HUDEP-2 (cell line): ENCODE data around the gene GRIK2.

ENCODE experiments used
- DNase-seq, 76 experiments: peaks; one replicate each; lab custom pipeline; 2025; ENCODE audit not compliant: unreplicated experiment in 76 of 76; lab: John Stamatoyannopoulos, UW

The GRIK2 gene

DNA sequence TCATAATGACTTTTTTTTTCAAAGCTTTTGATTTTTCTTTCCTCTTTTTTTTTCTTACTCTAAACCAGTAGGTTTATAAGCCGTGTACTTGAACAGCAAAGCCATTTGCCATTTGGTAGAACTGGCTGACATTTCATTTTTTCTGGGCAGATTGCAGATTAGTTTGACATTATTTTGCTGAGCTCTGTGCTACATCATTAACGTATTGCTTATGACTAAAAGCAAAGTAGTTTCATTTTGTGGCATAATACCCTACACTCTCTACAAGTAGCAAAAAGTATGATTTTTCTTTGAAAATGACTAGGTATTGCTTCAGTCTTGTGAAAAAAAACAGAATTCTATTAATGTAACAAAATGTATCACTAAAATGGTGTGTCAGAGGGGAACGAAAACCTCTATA, 141.3 kb downstream of the GRIK2 start:
- DNase-seq: no peak

GRCh38 chr6:101537753-101538316, 144.3 kb downstream of the GRIK2 start:
- DNase-seq: no peak

DNA sequence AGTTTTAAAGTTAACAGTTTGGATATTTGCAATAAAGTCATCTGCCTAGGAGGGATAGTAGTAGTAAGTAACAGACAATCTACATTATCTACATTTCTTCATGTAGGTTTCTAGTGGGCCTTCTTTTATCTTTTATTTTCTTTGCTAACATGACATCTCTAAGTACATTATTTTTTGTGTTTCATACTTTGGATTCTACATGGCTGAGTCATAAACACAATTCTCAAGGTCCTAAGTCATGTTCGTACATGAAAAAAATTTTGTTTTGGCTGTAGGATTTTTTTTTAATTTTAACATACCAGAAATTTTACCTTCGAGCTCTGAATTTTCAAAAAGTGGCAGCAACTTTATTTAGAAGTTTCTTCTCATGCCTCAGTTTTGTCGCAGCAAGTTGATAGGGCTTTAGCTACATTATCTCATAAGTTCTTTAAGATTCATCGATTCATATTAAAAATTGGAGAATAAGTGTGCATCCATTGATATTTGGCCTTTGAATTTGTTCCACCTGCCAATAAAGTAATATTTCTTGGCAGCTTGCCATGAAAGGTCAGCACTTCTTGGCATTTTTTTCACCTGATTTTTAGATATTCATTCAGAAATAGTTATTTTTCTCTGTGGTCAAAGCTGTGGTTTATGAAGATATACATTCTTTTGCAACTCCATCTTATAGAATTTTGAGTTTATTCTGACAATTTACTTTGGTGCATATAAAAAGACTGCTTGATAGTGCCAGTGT, 146.2 kb downstream of the GRIK2 start:
- no peak for DNase-seq

DNA sequence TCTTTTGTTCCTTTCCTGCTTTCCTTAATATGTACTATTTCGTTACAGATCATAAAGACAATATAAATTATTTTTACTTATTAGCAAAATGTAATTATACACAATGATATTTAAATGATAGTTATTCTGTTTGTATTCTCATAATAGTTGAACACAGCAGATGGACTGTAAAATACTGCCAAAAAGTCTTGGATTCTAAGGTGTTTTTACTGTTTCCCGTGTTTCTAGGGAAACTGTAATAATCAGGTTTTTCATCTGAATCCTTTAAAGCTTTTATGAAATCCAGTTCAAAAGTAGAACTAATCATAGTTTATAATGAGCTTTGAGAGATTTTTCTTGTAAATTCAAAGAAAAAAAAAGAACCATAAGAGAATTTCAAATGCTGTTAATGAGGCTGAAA, 148.4 kb downstream of the GRIK2 start:
- DNase-seq: no peak

DNA sequence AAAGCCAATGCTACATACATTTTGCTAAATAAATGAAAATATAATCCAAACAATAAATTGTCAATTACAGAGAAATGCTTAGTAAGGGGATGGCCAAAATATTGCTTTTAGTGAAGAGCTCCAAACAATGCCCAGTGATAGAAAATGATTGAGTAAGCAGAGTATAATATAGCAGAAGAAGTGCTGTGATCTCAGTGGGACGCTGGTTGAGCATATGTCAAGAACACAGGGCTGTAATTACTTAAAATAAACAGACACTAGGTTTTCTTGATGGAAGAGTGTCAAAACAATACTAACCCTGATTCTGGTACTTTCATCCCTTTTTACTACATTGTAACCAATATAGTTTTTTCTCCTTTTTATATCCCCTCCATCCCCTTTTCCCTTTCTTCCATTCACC, 150.3 kb downstream of the GRIK2 start:
- no peak for DNase-seq

DNA sequence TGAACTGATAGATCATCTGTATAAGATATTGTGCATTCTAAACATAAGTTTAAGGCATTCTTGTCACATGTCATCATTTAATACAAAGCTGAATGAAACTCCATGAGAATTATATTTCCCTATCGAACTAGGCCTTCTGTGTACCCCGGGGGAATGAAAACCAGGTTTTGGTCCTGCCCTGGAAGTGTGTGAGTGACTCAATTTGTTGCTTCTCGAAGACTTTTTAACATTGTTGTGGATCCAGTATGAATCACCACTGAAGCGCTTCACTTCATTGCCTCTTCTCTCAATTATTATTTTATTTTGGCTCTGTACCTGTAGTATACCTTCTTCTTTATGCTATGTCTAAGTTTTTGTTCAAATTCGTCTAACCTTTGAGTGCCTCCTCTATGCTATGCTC, 150.8 kb downstream of the GRIK2 start:
- no peak for DNase-seq

DNA sequence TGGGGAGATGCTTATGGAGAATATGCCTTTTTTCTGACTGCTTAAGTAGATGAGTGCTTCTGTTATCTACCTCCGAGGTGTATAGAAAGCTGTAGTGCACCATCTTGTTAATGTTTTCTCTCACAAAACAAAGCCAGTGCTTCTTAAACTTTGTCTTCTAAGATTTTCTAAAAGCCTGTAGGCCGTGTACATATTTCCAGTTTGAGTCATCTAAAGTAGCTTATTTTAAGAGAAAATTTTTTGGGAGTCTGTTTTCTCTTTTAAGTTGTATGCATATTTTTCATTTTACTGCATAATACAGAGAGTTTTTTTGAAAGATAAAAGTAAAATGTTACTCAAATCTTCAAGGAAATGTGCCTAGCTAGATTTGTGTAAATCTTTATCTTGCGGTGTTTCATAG, 151.7 kb downstream of the GRIK2 start:
- DNase-seq: no peak

GRCh38 chr6:101550451-101550850, 156.9 kb downstream of the GRIK2 start:
- DNase-seq: no peak

DNA sequence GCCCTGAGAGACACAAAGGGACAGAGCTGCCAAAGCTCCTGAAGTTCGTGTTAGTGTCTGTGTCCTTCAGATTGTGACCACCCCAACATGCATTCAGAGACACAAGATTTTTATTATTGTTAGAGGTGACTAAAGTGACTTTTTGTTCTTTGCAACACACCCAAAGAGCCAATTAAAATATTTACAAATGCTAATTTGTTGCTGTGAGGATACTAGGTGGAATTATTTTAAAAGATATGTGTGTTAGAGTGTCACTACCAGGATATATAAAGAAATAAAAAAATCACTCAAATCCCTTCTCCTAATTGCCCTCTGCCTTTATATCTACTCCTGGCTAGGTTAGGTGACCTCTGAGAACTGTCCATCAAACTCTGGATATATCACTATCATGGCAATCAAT, 160.7 kb downstream of the GRIK2 start:
- no peak for DNase-seq

DNA sequence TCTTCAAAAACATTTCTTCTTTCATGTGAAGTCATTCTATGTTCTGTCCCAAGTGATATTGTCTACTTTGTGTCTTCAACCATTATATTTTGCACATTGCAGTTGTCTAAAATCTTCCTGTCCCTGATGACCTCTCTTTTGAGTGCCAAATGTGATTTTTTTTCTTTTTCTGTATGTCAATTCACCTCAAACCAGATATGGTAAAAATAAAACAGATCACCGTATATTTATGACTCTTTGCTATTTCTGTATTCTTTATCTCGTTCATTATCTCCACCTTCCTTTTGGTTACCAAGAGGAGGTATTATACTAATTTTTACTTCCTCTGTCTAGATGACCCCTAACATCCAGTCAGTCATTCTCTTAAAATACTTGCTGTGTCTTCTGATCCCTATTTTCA, 165.2 kb downstream of the GRIK2 start:
- no peak for DNase-seq

- no peak for DNase-seq
Measured at GRCh38 chr6:101572627-101573026, 179.1 kb downstream of the GRIK2 start.

DNA sequence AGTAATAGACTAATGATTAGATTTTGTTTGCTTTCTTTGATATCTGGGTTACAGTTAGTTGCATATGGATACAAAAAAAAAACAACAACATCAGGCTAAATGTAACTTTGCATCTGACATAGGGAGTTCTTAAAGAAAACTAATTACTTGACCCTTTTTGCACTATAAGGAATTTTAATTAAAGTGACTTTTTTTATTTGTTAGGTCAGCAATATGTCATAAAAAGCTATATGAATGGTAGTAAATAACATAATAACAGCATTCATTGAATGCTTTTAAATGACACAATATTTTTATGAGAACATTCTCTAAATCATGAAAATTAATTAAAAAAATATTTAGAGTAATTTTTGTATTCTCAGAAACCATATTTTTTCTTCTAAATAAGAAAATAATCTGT, 183.6 kb downstream of the GRIK2 start:
- DNase-seq: no peak

DNA sequence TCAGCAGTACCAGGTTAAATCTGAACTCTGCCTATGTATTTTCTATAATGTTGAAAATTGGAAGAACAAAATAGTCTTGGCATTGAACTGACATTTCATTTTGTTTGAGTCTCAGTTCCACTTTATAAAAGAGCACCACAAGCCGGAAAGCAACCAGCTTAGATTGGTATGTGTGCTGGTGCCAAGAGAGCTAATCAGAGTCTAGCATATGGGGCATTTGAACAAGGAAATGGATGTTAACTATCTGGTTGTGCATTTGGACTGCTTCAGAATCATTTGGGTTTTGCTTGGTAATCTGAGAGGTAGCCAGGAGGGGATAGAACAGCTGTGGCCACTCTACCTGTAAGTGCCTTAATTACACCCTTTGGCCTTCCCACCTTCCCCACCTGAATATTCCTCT, 184.8 kb downstream of the GRIK2 start:
- DNase-seq: no peak

DNA sequence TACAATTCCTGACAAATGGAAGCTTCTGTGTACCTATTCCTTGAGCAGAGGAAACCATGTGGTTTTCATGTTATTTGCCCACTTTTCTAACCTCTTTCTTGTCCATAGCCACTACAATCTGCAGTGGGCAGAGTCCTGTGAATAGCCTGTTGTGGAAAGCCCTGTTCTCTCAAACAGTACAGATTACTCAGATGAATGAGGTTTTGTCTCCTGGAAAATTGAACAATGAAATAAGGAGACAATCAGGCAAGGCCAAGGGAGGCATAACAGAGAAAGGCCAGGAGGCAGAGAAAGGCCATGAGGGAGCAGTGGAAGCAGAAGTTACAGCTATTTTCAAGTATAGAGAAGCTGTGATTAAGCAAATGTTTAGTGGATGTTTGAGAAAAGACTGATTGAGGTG, 189.3 kb downstream of the GRIK2 start:
- no peak for DNase-seq

- DNase-seq: no peak
Measured at GRCh38 chr6:101585501-101585900, 192.0 kb downstream of the GRIK2 start.

- no peak for DNase-seq
Measured at GRCh38 chr6:101588343-101588742, 194.8 kb downstream of the GRIK2 start.

GRCh38 chr6:101595276-101595675, 201.8 kb downstream of the GRIK2 start:
- no peak for DNase-seq

DNA sequence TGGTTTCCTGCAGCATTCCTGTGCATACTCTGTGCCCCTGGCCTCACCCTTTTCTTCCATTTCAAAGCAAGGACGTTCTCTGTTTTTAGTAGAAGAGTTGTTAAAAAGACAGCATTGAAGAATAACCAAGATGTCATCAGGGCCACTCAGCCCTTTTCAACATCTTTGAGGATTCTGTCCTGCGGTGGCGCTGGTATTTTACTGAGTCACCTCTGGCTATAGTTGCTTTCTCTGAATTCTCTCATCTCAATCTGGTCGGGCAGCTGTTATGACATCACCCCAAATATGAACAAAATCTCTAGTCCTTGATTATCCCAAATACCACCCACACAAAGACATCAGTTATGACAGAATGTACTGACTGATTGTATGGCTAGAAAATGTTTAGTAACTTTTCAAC, 204.2 kb downstream of the GRIK2 start:
- no peak for DNase-seq

DNA sequence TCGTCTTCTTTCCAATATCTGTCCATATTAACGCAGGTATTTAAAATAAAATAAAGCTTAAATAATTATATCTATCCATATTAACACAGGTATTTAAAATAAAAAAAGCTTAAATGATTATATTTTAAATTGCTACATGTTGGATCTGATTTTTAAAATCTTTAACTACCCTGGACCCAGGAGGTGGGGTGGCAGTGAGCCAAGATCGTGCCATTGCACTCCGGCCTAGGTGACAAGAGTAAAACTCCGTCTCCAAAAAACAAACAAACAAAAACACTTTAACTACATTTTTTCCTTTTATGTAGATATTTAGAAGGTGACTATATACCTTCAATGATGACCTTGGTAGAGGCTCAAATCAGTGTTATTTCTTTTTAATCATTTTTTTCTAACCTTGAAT, 211.9 kb downstream of the GRIK2 start:
- no peak for DNase-seq

DNA sequence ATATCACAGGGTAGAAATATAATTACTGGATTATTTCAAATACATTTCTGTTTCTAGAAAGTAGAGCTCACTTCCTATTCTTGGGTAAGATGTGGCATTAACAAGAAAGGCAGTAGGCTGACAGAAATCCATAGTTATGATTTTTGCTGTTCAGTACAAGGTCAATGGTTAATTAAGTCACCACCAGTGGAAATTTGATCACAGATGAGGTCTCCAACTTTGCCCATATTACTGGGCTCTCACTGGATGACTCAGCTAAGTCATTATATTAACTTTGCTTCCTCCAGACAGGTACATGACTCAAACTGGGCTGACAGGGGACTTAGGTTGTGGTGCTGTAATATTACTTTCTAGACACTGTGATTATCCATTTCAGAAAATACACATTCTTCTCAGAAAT, 212.4 kb downstream of the GRIK2 start:
- DNase-seq: no peak

GRCh38 chr6:101607111-101607690, 213.7 kb downstream of the GRIK2 start:
- DNase-seq: no peak

GRCh38 chr6:101608703-101609102, 215.2 kb downstream of the GRIK2 start:
- no peak for DNase-seq
